GM12872 (cell line): ENCODE measurements around the gene CDK7.

Source experiments
- CTCF ChIP-seq: IDR thresholded peaks from 3 replicates; pipeline ENCODE4 v1.5.1; 2011; ENCODE audit warnings: low read depth, mild to moderate bottlenecking, low read length, moderate library complexity; ENCODE audit not compliant: insufficient read depth

Gene CDK7

GRCh38 chr5:69248019-69248418 is 13.3 kb downstream of the CDK7 start:
- no peak for TF ChIP-seq CTCF

DNA sequence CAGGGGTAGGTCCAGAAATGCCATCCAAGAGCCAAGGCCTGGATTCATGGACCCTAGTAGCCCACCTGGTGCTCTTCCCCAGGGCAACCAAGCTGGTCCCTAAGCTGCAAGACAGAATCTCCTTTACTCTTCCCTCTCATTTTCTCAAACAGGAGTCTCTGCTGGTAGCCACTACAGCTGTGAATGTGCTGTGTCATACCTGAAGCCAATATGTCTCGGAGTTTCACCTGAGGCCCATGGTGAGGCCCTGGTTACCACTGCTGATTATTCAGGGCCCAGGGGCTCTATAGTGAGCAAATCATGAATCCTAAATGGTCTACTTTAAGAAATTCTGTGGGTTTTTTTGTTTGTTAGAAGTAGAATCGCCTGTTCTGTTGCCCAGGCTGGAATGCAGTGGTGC is 15.9 kb downstream of the CDK7 start:
- no peak for TF ChIP-seq CTCF

DNA sequence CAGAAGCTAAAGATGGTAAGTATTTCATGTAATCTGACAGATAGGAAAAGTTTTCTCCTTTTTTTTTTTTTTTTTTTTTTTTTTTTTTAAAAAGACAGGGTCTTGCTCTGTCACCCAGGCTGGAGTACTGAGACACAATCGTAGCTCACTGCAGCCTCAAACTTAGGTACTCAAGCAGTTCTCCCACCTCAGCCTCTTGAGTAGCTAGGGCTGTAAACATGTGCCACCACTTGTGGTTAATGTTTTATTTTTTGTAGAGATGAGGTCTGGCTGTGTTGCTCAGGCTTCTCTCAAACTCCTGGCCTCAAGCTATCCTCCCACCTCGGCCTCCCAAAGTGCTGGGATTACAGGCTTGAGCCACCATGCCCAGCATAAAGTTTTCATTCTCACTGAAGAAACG is 17.8 kb downstream of the CDK7 start:
- TF ChIP-seq CTCF, result no peak

DNA sequence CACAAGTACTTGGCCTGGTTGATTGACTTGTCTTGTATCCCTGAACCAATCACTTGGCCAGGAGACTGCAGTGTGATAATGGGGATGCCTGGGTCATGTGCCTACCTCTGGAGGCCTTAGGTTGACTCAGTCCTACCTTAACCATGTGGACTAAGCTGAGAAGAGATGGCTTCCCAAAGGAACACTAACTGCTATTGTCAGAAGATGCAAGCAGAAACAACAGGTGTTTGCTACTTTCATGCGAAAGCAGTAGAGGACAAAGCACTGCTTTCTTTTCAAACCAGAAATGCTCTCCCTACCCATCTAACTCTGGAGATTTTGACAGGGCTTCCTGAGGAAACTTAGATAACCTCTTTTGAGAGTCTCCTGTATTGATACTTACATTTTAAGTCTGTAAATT is 22.9 kb downstream of the CDK7 start:
- no peak for TF ChIP-seq CTCF

GRCh38 chr5:69261034-69261433 is 26.3 kb downstream of the CDK7 start:
- no peak for TF ChIP-seq CTCF

DNA sequence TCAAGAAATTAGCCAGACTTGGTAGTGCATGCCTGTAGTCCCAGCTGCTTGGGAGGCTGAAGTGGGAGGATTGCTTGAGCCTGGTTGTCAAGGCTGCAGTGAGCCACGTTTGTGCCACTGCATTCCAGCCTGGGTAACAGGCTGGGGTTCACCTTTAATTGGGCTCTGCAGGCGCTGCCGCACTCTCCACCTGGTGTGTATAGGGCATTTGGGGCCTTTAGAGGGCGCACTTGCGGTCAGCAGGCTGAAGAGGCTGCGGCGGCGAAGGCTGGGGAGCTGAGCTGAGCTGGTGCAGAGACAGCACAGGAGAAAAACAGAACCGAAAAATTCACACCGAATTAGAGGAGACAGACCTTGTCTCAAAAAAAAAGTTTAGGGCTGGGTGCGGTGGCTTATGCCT is 31.2 kb downstream of the CDK7 start:
- peak; percentile 22; the same call in 1 of the 3 replicates for TF ChIP-seq CTCF

DNA sequence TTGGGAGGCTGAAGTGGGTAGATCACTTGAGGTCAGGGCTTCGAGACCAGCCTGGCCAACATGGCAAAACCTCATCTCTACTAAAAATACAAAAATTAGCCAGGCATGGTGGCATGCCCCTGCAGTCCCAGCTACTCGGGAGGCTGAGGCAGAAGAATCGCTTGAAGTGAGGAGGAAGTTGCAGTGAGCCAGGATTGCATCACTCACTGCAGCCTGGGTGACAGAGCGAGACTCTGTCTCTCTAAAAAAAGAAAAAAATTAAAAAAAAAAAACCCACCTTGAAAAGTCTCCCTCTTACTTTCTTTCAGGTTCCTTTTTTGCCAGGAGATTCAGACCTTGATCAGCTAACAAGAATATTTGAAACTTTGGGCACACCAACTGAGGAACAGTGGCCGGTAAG is 34.2 kb downstream of the CDK7 start:
- TF ChIP-seq CTCF, result no peak

DNA sequence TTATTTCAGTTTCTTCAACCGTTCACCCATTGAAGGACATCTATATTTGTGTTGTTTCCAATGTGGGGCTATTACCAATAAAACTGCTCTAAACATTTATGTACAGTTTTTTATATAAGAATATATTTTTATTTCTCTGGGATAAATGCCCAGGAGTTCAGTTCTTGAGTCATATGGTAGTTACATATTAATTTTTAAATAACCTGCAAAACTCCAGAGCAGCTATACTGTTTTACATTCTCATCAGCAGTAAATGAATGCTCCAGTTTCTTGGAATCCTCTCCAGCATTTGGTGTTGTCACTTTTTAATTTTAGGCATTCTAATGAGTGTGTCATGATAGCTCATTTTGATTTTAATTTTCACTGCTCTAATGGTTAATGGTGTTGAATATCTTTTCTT is 36.2 kb downstream of the CDK7 start:
- TF ChIP-seq CTCF, result no peak
